GM19455 (cell line): Measurements from ENCODE around the gene SPDEF.

Source experiments
- ATAC-seq: cut with Tn5 transposase; IDR thresholded peaks from one replicate; pipeline ENCODE4 v1.9.1; 2021; ENCODE audit not compliant: unreplicated experiment

SPDEF gene

DNA sequence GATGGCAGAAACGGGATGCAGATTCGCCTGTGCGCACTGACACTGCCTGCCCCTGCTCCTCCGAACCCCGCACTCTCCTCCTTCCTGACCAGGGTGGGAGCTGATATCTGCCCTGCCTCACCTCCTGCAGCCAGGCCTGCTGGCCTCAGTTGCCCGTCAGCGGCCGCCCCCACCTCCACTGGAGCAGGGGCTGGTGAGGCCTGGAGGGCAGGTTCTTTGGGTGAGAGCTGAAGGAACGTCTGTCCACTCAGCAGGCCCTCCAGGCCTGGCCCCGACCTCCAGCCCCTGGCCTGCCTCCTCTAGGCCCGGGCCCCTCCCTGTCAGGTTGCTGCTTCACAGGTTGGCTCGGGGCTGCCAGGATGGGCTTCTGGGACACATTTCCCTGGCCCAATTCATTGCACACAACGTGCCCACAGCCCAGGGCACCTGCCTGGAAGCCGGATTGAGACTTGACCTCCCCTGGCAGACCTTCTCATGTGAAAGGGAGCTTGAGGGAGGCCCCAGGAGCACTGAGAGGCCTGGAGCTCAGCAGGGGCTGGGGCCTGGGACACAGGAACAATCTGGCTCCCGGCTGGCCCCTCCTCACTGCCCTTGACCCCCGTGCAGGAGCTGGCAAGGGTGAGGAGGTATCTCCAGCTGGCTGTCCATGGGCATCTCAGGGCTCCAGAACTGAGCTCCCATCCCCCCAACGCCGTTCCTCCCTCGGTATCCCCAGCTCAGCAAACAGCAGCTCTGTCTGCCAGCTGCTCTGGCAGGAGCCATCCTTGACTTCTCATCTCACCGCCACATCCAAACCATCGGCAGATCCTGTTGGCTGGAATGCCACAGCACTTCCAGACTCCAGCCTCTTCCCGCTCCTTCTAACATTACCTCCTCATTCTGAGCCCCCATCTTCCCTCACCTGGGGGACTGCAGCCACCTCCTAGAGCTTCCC lies 39.5 kb downstream of the SPDEF start:
- ATAC-seq = no peak

GRCh38 chr6:34515473-34516387 lies 40.4 kb downstream of the SPDEF start:
- ATAC-seq = no peak

- no peak for ATAC-seq
These were observed 41.3 kb downstream of the SPDEF start for GRCh38 chr6:34514593-34515472.

DNA sequence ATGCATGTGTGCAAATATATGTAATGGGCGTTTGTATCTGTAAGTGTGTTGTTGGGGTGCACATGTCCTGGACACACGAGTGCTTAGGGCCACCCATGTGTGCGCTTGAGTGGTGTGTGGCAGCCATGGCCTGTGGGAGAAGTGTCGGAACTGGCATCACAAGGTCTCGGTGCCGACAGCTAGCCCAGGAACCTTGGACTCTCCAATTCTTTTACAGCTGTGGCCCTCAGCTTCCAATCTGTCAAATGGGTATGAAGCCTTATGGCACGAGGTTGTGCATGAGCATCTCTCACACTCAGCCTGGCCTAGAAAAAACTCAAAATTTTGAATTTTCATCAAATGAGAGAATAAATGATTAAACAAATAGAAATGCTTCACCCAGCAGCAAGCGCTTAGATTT lies 42.0 kb downstream of the SPDEF start:
- no peak for ATAC-seq

DNA sequence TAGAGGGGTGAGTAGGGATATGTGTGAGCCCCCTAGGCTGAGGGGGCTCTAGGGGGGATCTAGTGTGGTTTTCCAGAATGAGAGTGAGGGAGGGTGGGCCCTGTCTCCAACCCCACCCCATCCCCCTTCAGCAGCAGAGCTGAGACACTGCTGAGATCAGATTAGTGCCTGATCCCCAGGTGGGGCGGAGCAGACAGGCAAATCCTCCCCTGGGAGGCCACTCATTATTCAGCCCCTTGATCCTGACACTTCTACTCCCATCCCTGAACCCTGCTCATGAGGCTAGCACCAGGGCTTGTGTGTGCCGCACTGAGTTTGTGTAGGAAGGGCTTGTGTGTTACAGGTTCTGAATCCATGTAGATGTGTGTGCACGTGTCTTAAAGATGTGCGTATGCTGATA lies 42.5 kb downstream of the SPDEF start:
- ATAC-seq = no peak

DNA sequence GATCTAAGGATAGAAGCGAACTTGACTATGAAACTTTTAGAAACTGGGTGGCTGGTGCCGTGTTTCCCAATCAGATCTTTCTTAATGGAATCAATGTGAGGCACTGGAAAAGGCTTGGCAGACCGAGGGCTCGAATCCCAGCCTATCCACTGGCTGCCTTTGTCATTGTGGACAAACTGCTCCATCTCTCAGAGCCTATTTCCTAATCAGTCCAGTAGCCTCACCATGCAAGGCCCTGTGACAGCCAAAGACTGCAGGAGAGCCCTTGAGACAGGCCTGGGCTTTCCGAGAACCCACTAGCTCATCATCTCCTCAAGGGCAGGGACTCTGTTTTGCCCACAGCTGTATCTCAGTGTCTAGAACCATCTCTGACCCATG lies 43.4 kb downstream of the SPDEF start:
- no peak for ATAC-seq

DNA sequence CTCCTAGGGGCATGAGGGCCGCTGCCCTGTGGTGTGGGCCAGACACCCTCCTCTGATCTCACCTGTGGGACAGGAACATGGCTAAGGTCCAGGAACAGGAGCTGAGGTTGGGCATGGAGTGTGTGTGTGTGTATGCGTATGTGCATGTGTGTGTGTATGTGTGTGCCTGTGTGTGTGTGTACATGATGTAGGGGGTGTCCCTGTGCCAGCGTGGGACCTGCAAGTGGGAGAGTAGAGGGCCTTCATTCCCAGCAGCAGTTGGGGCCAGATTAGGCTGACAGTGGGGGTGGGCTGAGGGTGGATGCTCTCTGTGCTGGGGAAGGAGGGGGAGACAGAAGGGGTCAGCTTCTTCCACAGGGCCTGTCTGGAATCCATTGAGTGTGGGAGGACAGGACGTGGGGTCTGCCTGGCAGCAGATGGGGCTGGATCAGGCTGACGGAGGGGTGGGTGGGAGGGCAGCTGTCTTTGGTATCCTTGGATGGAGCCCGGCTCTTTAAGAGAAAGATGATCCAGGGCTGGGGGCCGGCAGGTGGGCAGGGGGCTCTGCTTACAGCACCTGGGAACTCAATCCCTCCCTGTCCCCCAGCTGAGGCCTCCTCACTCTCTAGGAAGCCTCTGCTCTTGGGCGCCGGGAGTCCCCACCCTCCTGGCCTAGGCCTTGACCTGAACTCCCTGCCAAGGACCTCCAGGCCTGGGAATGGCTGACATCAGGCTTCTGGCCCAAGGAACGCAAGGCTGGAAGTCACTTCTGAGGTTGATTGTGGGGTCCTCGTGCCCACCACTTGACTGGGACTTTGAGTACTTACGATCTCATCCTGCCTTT lies 44.0 kb downstream of the SPDEF start:
- no peak for ATAC-seq

GRCh38 chr6:34511214-34511914 lies 44.8 kb downstream of the SPDEF start:
- no peak for ATAC-seq

- ATAC-seq = no peak
These were observed 45.8 kb downstream of the SPDEF start for GRCh38 chr6:34510299-34510698.

DNA sequence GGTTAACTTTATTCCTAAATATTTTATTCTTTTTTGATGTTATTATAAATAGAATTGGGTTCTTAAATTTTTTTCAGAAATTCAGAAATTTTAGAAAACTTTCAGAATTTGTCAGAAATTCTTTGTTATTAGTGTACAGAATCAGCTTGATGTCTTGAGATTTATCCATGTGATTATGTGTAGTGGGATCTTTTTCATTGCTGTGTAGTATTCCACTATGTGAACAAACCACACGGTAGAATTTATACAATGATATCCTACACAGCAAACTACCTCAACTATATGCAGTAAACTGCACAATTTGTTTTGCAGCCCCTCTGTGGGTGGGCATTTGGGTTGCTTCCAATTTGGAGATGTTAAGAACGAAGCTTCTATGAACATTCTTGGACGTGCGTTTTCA lies 46.3 kb downstream of the SPDEF start:
- no peak for ATAC-seq

DNA sequence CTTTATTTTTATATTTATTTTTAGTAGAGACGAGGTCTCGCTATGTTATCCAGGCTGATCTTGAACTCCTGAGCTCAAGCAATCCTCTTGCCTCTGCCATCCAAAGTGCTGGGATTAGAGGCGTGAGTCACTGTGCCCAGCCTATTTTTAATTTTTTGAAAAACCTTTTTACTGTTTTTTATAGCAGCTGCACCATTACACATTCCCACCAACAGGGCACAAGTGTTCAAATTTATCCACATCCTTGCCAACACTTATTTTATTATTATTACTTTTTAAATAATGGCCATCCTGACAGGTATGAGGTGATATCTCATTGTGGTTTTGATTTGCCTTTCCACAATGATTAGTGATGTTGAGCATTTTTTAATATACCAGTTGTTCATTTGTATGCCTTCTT lies 47.7 kb downstream of the SPDEF start:
- no peak for ATAC-seq

DNA sequence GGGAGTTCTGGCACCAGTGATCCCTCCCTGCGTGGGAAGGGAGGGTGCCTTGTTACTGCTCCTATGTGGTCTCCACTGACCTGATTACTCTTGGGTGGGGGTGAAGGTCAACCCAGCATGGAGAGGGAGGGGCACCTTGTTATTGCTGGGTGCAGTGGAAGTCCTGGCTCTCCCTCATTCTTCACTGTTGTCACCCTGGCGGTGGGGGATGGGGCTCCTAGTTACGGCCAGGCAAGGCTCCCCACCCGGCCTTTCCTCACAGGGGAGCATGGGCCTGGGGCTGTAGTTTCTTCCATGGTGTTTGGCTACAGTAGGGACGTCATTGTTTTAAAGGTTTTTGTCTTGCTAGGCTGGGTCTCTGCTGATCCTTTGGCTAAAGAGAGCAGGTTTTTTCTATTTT lies 49.4 kb downstream of the SPDEF start:
- no peak for ATAC-seq

DNA sequence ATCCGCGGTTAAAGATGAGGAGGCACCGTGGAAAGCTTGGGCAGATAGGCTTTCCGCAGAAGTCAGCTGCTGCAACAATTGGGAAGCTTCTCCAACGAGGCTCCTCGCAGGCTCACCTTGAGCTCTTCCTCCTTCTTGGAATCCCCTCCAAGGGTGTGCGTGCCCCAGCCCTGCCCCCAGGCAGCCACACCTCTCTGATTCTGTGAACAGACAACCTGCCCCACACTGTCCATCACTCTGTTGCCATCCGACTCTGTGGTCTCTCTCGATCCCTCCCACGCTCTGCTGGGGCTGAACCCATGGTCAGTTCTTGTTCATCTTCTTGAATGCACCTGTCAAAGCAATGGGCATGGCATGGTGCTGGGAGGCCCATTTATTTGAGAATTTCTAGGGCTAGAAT lies 58.7 kb downstream of the SPDEF start:
- ATAC-seq = no peak

- ATAC-seq = no peak
These were observed 59.9 kb downstream of the SPDEF start for GRCh38 chr6:34496103-34496685.

- no peak for ATAC-seq
These were observed 61.2 kb downstream of the SPDEF start for GRCh38 chr6:34494973-34495372.

DNA sequence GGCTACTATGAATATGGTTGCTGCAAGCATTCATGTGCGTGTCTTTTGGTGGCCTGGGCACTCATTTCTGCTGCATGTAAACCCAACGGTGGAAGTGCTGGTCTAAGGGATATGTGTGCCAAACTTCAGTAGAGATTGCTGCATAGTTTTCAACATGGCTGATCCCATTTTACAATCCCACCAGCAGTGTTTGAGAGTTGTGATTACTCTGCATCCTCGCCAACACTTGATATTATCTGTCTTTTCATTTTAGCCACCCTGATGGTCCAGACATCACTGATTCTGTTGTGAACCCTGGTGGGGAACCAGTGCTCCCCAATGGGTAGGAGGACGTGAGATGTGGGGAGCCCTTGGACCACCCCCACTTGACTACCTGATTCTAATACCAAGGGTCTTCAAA lies 62.8 kb downstream of the SPDEF start:
- no peak for ATAC-seq

DNA sequence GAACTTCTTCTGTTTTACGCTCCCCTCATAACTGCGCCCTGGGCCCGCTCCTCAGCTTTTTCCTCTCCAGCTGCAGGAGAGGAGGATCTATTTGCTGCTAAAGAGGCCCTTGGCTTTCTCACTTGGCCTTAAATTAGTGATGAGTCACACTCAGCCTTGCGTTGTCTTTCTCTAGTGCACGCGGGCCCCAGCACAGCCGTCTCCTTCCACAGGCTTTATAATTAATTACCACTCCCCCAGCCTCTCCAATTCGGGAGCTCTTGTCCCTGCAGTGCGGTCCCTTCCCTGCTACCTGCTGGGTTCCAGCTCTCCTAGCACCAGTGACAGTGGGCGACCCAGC lies 65.1 kb downstream of the SPDEF start:
- ATAC-seq = no peak

DNA sequence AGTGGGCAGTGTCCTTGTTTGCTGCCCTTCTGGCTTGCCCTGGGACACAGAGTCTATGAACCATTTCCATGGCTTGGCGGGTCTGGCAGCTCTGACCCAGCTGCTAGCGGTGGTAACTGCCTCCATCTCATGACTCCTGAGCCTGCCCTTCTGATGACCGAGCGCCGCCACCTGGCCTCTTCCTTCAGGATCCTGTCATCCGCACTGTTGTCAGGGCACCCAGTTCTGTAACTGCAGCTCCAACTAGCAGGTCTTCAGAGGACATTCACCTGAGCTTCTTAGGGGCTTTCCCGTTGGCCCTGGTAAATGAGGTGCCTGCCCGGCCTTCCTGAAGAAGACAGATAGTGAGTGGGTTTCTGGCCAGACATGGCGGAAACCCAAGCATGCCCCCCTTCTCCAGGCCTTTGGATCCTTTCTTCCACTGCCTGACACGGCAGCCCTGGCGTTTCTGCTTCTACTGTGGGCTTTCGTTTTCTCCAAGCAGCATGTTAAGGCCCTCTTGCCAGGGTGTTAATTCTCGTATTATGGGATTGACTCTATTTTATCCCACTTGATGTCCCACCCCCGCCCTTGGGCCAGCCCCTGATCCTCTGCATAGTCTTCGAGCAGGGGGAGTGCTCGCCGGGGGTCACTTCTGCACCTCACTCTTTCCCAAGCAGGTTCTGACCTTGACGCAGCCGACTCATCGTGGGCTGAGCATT lies 65.6 kb downstream of the SPDEF start:
- ATAC-seq = no peak
